ENCODE measurements around the gene DSTN.
"Not testable (repeated sequence)": the region's sequence is repeated elsewhere in the genome, so short reads cannot be mapped to it uniquely, and the experiment has no call there.

The DSTN gene

DNA sequence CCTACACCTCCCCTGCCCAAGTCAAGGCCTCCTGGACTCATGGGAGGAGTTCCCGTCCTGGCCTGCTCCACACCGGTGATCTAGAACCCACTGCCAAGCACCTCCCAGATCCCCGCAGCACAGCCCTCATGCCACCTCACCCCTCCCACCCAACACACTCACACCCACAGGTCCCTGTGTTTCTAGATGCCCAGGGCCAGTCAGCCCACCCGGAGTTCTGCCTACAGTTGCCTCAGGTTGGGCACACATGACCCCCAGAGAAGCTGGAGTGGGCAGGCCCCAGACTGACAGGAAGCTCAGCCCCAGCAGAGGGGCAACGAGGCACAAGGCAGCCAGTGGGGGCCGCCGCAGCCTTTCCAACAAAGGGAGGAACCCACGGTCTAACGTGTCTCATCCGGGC lies 82.5 kb downstream of the DSTN start:
- peak; percentile 4 for DNase-seq

DNA sequence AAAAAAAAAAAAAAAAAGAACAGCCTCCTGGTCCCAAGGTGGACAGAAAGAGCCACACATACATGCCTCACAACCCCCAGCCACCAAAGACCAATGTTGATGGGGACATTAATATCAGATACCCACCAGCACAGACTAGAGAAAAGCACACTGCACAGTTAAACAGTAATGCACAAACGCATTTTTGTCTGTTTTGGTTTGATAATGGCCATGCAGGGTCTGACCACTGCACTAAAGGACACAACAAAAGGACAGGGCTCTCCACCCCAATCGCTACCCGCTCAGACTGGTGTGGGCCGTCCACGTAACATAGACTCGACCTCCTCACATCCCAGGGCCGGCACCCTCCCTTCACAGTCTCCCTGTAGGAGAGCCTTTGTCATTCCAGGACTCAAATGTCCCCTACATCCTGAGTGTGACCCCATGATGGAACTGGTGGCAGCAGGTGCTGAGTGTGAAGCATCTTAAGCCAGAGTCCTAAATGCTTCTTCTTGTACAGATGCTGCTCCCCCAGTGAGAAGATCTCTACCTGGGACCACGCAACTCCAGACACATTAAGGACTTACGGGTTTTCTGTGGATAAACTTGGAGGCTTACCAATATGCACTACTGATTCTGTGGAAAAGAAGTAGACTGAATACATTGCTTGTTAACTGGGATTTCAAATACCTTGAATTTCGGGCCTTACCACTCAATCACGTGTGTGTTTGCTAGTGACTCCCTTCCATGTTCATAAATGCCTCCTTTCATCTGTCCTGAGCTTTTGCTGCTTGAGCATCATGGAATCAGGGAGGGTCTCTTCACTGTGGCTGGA lies 84.2 kb downstream of the DSTN start:
- DNase-seq, result no peak

DNA sequence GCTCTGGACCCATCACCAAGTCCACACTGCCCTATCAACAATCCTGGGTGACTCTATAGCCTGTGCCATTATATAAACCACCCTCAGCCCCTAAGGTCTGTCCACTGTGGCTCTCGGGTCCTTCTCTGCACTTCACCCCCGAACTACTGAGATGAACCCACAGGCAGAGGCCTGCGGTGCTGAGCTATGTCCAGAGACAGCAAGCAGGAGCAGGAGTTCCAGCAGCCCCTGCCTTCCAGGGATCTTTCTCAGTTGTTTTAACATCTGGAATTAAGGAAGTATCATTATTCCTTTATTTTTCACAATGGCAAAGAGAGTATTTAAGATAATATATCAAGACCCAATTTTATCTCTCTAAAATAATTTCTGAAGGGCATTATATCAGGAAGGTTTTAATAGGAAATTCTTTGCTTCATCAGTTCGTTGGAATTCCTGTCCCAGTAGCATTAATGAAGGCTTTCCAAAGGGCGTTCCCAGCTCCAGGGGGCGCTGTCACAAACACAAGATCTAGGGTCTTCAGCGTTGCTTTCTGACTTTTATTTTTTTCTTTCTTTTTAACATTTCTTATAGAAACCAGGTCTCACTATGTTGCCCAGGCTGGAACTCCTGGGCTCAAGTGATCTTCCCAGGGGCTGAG lies 84.9 kb downstream of the DSTN start:
- peak; percentile 23 for DNase-seq

DNA sequence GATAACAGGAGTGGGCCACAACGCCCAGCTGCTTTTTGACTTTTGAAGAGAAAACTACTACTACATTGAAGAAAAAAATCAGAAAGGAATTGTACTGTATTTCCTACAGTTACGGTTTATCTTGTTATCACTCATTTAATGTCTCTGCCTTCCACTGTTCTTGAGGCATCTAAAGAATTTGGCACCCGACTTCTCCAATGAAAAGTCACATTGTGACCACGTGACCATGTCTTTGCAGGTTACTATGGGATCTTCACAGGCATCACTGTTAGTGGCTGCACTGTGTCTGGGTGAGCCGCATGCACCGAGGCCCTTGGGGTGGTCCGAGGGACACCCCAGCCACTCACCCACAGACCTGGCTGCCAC lies 85.4 kb downstream of the DSTN start:
- no peak for DNase-seq

DNA sequence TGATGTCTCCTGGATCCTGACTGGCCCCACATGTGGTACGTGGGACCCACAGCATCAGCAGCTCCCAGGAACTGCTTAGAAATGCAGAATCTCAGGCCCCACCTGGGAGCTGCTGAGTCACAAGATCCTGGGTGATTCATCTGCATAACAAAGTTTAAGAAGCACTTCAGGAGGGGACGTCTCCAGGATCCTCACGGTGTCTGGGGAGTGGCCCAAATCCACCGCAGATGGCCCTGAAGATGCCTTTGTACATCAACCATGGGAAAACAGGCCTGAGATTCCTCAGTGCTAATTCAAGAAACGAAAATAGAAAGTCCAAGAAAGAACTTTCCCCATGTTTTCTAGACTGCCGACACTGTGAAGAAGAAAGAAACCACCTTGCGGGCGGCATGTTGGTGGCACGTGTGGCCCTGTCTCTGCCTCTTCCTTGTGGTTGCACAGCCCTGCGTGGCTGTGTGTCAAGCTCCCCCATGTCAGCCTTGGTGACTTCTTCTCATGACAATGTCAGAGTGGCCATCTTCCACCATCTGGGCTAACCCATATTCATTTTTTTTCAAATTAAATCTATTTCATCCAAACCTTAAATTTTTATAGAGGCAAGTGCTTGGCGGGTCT lies 86.1 kb downstream of the DSTN start:
- peak; percentile 3 for DNase-seq

DNA sequence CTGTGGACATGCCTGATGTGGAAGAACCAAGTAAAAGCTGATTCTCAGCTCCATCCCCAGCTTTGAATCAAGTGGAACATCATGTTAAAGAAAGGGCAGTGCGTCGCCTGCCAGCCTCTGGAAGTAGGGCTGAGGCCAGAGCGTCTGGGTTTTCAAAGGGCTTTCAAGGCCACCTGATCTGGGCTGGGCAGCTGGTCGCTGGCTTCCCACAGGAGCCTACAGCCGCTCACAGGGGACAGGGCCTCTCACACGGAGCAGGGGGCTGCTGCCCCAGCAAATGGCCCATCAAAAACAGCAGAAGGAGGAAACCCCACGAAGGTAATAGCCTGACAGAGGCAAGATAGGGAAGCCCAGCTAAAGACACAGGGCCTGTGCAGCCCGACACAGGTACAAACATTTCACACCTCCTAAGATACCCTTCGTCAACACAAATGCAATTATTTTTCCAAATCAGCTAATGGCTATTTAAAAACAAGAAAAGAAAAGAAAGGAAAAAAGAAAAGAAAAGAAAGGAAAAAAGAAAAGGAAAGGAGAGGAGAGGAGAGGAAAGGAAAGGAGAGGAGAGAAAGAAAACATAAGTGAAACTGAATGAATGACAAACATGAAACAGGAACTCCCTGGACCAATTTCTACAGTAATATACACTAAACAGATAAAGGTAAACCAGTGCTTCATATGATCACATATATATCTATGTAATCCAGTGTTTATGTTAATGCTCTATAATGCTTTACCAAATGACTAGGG lies 87.4 kb downstream of the DSTN start:
- DNase-seq, result no peak

DNA sequence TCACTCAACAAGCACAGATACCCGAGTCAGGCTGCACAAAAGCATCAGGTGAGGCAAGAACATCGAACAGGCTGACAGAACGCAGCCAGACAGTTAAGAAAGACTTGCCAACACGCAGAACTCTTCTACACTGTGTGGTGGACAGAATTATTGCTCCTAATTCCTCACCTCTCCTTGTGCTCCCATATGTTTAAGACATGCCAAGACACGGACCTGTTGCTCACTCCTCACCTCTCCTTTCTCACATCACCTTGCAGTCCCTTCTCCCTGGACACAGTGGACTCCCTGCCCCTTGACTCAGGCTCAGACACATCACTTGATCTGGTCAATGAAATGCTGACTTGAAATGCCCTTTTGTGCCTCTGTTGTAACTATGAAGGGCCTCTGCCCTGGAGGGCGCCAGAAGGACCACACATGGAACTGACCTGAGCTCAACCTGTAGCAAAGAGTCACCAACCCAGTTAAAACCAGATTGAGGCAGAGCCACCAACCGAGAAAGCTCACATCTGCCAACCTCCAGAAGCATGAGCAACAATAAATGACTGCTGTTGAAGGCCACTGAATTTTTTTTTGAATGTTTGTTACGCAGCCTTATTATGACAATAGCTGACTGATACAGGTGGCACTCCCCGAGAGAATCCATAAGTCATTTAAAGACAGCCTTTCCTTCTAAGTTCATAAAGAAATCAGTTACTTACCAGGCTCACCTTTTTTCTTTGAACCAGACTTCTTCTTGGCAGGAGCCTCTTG lies 88.2 kb downstream of the DSTN start:
- peak; percentile 4 for DNase-seq

DNA sequence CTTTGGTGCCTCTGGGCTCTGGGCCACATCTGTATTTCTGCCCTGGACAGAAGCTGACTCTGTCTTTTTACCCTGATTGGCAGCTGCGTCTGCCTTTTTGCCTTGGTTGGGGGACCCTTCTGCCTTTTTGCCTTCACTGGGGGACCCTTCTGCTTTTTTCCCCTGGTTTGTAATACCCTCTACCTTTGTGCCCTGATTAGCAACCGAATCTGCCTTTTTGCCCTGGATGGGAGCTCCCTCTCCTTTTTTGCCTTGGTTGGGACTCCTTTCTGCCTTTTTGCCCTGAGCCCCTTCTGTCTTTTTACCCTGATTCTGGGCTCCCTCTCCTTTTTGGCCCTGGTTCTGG lies 88.7 kb downstream of the DSTN start:
- DNase-seq, result no peak

DNA sequence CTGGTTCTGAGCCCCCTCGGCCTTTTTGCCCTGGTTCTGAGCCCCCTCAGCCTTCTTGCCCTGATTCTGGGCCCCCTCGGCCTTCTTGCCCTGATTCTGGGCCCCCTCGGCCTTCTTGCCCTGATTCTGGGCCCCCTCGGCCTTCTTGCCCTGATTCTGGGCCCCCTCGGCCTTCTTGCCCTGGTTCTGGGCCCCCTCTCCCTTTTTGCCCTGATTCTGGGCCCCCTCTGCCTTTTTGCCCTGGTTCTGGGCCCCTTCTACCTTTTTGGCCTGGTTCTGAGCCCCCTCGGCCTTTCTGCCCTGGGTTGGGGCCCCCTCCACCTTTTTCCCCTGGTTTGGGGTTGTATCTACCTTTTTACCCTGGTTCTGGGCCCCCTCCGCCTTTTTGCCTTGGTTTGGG lies 89.5 kb downstream of the DSTN start:
- not testable (repeated sequence) for DNase-seq

Measured in activated T-cell treated with anti-CD3 and anti-CD28 coated beads, Interleukin-2, amount 50 U/mL, for 1 hour (primary cell).